Left renal pelvis (tissue), 4 donors: Measurements from ENCODE around the gene RABGAP1. TPM values are rescaled to one million over a fixed set of nuclear protein-coding genes. Genes with fewer than 3 reads are reported as not detected.

Source experiments
- DNase-seq, 4 donors: peaks; one replicate each; pipeline ENCODE4 v3.0.0-alpha.2; 2013; ENCODE audit warnings: low read depth in 4 of 4, low spot score in 3 of 4
- polyA plus RNA-seq, 4 donors: library from polyadenylated mRNA; unstranded; fragments of 120-200 nt; gene quantifications; one replicate each; pipeline ENCODE4 v1.2.1, GENCODE V29; 2013; ENCODE audit not compliant: insufficient read length in 4 of 4

Gene RABGAP1
- polyA plus RNA-seq, 4 donors, result 50.2 to 67.8 (median 66.7) TPM

- peak in 1 of 4 donors; percentile 29 for DNase-seq
Measured at GRCh38 chr9:122941582-122942234, 888 bp downstream of the RABGAP1 start.

DNA sequence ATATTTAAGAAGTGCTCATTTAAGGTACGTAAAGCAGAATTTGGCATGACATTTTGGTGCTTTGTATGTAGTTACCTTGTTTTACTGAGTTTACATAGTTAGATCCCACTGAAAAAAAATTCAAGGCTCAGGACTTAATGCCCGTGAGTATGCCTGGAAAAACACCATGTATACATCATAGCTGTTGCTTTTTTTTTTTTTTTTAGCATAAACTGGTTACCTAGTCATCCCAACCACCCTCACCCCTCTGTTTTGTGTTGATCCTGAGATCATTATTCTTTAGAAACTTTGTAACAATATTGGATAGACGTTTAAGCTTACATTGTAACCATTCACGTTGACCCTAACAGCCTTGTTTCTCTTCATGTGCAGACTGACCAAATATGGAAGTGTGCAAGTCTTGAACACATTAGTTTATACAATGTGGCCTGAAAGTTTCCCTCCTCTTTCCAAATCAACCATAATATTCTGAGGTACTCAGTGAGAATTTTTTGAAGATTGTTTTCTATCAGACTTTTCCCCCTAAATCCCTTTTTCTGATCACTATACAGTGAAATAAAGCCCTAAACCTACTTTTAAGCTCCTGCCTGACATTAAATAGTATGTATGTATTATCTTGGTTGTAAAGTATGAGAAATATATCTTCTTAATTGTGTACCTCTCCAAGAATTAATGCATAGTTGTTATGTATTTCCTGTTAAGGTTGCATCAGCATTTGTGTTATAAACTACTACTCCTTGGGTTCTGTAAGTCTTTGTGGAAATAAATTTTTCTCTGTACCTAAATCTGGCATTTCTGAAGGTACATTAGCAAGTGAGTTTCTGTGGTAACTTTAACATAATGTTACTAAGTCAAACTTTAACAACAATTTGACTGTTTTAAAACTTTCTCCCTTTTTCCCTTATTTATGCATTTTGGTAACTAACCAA lies 4.4 kb downstream of the RABGAP1 start:
- no peak for DNase-seq

DNA sequence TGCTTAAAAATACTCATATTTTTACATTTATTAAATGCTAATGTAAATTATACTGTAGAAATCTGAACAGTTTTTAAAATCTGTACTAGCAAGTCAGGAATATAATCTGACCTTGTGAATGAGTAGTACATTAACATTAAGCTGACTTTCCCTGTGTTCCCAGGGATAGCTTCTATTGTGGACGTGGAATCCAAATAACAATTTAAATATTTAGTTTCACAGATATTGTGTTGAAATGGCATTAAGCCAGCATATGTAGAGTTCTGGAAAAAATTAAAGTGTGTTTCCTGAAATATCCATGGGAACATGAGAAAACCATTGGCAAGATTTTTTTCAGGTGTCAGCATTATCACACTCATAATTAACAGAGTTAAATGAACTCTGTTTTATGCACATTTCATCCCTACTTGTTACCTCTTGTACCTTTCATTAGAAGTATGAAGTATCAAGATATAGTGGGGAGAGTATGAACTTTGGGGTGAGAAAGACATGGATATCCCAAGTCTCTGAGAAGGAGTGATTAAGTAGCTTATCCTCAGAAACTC lies 5.7 kb downstream of the RABGAP1 start:
- no peak for DNase-seq

- DNase-seq, result no peak
Measured at GRCh38 chr9:122948313-122948712, 7.5 kb downstream of the RABGAP1 start.

- DNase-seq, result no peak
Measured at GRCh38 chr9:122949696-122950095, 8.9 kb downstream of the RABGAP1 start.

- DNase-seq, result no peak
Measured at GRCh38 chr9:122950263-122950662, 9.4 kb downstream of the RABGAP1 start.

GRCh38 chr9:122951056-122951455 lies 10.2 kb downstream of the RABGAP1 start:
- DNase-seq, result no peak

GRCh38 chr9:122954253-122954691 lies 13.5 kb downstream of the RABGAP1 start:
- no peak for DNase-seq

DNA sequence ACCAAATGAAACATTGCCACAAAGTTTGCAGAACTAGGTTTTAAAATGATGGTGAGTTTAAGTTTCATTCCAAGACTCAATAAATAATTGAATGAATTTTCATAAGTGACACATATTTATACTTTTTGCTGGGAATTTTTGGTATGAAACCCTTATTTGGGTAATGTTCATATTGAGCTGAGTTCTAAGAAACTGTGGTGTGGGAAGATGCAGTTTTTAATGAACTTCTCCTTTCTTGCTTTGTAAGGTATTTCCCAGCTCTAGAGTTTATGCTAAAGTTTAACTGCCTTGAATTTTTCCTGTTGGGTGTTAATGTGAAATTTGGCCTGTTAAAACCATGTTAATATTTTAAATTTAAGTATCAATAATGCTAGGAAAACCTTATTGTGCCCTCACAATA lies 15.1 kb downstream of the RABGAP1 start:
- DNase-seq, result no peak

DNA sequence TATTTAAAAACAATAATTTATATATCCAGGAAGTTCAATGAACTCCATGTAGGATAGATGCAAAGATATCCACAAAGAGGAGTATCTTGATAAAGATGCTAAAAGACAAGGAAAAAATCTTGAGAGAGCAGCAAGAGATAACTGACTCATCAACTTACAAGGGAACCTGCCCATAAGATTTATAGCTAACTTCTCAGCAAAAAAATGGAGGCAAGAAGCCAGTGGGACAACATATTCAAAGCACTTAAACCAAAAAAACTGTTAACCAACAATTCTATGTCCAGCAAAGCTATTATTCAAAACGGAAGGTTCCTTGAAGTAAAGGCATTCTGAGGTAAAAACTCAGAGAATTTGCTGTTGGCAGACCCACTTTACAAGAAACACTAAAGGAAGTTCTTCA lies 20.3 kb downstream of the RABGAP1 start:
- no peak for DNase-seq

DNA sequence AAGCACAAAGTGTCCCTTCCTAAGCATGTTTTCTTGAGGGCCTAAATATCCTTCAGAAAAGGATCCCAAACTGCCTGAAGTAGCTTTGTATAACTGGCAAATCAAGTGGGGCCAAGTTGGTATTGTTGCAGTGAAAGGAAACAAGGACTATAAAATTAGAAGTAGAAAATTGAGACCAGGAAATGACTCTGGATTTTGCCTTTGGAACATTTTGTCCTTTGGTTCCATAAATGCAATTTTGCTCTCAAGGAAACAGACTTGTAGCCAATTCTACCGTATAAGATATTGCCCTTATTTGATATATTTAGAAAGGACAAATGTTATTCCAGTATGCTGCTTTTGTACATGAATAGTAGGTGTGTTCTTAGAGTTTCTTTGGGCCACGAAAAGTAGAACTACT lies 34.4 kb downstream of the RABGAP1 start:
- no peak for DNase-seq

GRCh38 chr9:122978601-122979000 lies 37.8 kb downstream of the RABGAP1 start:
- no peak for DNase-seq

DNA sequence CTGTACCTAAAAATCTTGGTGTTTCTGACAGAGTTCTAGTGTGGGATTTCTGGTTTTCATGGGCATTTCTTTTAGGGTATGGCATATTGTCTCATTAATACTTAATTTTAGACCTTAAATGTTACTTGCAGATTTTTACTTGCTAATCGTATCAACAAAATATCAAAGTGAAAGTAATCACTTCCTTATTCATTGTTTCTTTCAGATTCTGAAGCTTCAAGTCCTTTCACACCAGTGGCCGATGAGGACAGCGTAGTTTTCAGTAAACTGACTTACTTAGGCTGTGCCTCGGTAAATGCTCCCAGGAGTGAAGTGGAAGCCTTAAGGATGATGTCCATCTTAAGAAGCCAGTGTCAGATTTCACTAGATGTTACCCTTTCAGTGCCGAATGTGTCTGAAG lies 45.2 kb downstream of the RABGAP1 start:
- no peak for DNase-seq

DNA sequence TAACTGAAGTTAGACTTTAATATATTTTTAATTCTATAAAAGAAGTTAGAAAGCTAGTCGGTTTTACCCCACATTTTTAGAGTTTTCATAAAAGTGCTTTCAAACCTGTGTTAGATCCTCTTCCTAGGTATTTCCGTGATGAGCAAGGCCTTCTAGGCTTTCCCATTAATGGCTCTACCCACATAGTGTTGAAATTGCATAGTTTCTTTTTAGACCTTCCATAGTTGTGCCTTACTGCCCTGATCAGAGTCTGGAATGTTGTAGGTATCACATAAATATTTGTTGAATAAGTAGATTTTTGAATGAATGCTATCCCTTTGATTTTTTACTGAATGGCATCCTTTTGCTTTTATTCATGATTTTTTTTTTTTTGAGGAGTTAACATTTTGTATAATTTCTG lies 47.3 kb downstream of the RABGAP1 start:
- DNase-seq, result no peak

DNA sequence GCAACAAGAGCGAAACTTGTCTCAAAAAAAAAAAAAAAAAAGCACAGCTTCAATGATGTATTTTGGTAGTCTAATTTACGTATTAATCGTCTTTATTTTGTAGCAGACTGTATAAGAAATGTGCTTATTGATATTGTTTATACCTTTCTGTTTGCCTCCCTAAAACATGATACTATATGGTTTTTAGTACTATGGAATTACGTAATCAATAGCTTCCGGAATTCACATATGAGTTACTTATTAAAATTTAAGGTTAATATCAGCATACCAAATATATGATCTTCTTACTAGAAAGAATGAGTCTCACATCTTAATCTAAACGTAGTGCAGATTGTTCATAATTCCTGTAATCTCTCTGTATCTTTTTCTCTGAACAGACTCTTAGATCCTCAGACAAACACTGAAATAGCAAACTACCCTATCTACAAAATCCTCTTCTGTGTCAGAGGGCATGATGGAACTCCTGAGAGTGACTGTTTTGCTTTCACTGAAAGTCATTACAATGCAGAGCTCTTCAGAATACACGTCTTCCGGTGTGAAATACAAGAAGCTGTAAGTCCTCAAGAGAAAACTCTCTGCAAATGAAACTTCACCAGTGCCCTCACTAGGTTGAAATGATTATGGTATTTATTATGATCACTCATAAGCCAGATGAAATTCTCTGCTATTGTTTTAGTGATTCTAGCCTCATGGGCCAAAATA lies 48.3 kb downstream of the RABGAP1 start:
- no peak for DNase-seq

DNA sequence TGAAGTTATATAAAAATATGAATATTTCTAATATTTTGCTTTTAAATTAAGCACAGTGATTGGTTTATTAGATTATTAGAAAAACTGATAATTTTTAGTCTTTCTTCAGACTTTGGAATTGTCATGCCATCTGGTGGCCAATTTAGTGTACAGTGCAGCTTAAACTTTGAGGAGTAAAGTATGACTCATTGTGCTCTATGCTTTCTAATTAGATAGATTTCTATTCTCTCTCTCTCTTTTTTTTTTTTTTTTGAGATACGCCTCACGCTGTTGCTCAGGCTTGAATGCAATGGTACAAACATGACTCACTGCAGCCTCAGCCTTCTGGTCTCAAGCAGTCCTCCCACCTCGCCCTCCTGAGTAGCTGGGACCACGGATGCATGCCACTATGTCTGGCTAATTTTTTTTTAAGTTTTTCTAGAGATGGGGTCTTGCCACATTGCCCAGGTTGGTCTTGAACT lies 50.6 kb downstream of the RABGAP1 start:
- DNase-seq, result no peak

DNA sequence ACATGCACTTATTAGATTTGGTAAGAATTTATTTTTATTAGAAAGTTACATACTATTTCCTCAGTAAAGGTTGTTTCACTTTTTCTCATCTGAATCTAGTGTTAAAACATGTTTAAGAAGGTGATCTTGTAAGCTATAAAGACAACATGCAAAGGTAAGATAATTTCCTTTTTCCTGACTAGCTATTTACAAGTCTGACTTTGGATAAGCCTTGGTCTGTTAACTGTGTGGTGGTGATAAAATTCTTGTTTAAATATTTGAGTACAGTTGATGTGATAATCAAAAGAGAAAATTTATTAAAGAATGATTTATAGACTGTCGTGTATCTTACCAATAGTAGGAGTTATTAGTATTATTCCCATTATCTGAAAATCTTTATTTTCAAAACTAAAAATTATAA lies 55.8 kb downstream of the RABGAP1 start:
- no peak for DNase-seq

- no peak for DNase-seq
Measured at GRCh38 chr9:122998448-122998847, 57.6 kb downstream of the RABGAP1 start.

- no peak for DNase-seq
Measured at GRCh38 chr9:123000371-123001068, 59.7 kb downstream of the RABGAP1 start.

- DNase-seq, result peak in 1 of 4 donors; percentile 12
Measured at GRCh38 chr9:123002754-123003153, 61.9 kb downstream of the RABGAP1 start.
